HepG2 (cell line): ENCODE measurements around the gene STIP1. TPM values are rescaled to one million over a fixed set of nuclear protein-coding genes. Genes with fewer than 3 reads are reported as not detected.

Source experiments
- ETS1 ChIP-seq: sonication (generic); formaldehyde crosslinking; IDR thresholded peaks from 2 replicates; pipeline ENCODE4 v1.4.0; 2020; ENCODE audit warnings: missing genetic modification reagents
- HDAC1 ChIP-seq: sonication (generic); formaldehyde crosslinking; IDR thresholded peaks from 2 replicates; pipeline ENCODE4 v1.5.1; 2020; ENCODE audit warnings: mild to moderate bottlenecking, missing genetic modification reagents
- HIVEP1 ChIP-seq: sonication (generic); formaldehyde crosslinking; IDR thresholded peaks from 2 replicates; pipeline ENCODE4 v1.4.0; 2020; ENCODE audit warnings: mild to moderate bottlenecking, missing genetic modification reagents
- PLRG1 ChIP-seq: fragments of 450-650 bp; conservative IDR thresholded peaks from 2 replicates; pipeline ENCODE4 v1.6.1; 2016
- POLR2G ChIP-seq: fragments of 200-400 bp; formaldehyde crosslinking; IDR thresholded peaks from 2 replicates; pipeline ENCODE4 v1.6.1; 2018; ENCODE audit warnings: mild to moderate bottlenecking, low read depth, low read length, moderate library complexity
- ZBTB25 ChIP-seq: IDR thresholded peaks from 2 replicates; pipeline ENCODE4 v1.6.1; 2018; ENCODE audit warnings: missing genetic modification reagents
- ZBTB49 ChIP-seq: sonication (generic); formaldehyde crosslinking; IDR thresholded peaks from 2 replicates; pipeline ENCODE4 v1.4.0; 2020; ENCODE audit warnings: missing genetic modification reagents, borderline replicate concordance
- ZKSCAN5 ChIP-seq: sonication (generic); formaldehyde crosslinking; IDR thresholded peaks from 2 replicates; pipeline ENCODE4 v1.5.1; 2020; ENCODE audit warnings: mild to moderate bottlenecking, missing genetic modification reagents
- ZNF441 ChIP-seq: sonication (generic); formaldehyde crosslinking; IDR thresholded peaks from 2 replicates; pipeline ENCODE4 v1.7.0; 2021; ENCODE audit warnings: missing genetic modification reagents, borderline replicate concordance
- ZNF577 ChIP-seq: sonication (generic); formaldehyde crosslinking; IDR thresholded peaks from 2 replicates; pipeline ENCODE4 v1.4.0; 2020; ENCODE audit warnings: mild to moderate bottlenecking, low read depth, missing genetic modification reagents, borderline replicate concordance
- polyA plus RNA-seq, 8 experiments: library from polyadenylated mRNA; depleted of rRNA in 3 of 8; stranded (reverse) in 7 of 8; unstranded in 1 of 8; fragments of >200 nt; fragmentation: Illumina TruSeq in 4 of 8; extraction: Trizol in 4 of 8; gene quantifications; 2 replicates each; pipeline versions ENCODE4 v1.2.1 to v1.2.3, GENCODE V29; 2011 to 2016; ENCODE audit warnings: low read depth in 4 of 8, missing spikeins in 1 of 8, mixed read lengths in 1 of 8; ENCODE audit not compliant: insufficient read depth in 1 of 8
- total RNA-seq, 5 experiments: library from RNA; depleted of rRNA; stranded (reverse); fragments of >200 nt; fragmentation: Illumina TruSeq; extraction: Trizol; gene quantifications; 2 replicates each; pipeline ENCODE4 v1.2.3, GENCODE V29; 2016; ENCODE audit warnings: low read depth in 1 of 5
- TF ChIP-seq, protein P1 (sequence below): sonication (generic); formaldehyde crosslinking; IDR thresholded peaks from 2 replicates; pipeline ENCODE4 v1.4.0; 2020; ENCODE audit warnings: missing genetic modification reagents, mild to moderate bottlenecking, borderline replicate concordance
- TF ChIP-seq, protein P2 (sequence below): IDR thresholded peaks from 2 replicates; pipeline ENCODE4 v1.6.1; 2016; ENCODE audit warnings: low read depth, borderline replicate concordance
- TF ChIP-seq, protein P3 (sequence below): sonication (generic); formaldehyde crosslinking; IDR thresholded peaks from 2 replicates; pipeline ENCODE4 v1.4.0; 2020; ENCODE audit warnings: missing genetic modification reagents, borderline replicate concordance
- TF ChIP-seq, protein P4 (sequence below): sonication (generic); formaldehyde crosslinking; IDR thresholded peaks from 2 replicates; pipeline ENCODE4 v1.8.1; 2023; ENCODE audit warnings: mild to moderate bottlenecking, inconsistent platforms, moderate library complexity, missing genetic modification reagents, borderline replicate concordance

STIP1 gene
- total and polyA plus RNA-seq, 2 of the 13 experiments (the other 11 are each of a cell fraction or from before 2014, with no cell fraction given), result 81.1 to 217 TPM

DNA sequence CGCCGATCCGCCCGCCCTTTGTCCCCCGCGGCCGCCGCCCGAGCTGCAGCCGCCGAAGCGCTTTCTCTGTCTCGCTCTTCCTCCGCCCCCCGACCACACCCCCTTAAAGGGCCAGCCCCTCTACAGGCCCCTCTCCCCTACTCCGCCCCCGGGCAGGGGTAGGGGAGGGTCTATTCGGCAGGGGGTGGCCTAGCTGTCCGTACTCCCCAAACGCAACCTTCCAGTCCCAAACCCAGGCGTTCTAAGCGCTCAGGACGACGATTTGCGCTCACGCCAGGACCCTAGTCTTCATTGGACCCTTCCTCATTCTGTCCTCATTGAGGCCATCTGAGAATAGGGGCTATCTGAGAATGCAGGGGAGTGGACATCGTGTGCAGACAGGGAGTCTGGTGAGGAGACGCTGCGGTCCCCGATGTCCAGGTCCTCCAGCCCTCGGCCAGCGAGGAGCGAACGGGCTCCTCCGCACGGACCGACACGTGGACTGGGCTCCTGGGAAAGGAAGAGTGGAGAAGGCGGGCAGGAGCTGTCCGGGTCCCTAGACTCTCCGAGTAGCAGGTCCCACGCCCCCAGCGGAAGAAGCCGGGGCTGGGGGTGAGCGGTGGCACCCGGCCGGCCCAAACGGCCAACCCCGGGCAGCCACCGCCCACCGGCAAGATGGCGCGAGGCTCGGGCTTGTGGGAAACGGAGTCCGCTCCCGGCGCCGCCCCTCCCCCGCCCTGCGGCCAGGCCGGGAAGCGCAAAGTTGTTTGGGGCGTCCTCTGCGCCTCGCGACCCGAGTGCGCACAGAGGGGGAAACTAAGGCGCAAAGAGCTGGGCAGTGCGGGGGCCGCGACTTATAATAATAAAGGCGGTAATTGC, 61.1 kb downstream of the STIP1 start, which contains the start of gene PPP1R14B (continued):
- TF ChIP-seq, protein P1, sequence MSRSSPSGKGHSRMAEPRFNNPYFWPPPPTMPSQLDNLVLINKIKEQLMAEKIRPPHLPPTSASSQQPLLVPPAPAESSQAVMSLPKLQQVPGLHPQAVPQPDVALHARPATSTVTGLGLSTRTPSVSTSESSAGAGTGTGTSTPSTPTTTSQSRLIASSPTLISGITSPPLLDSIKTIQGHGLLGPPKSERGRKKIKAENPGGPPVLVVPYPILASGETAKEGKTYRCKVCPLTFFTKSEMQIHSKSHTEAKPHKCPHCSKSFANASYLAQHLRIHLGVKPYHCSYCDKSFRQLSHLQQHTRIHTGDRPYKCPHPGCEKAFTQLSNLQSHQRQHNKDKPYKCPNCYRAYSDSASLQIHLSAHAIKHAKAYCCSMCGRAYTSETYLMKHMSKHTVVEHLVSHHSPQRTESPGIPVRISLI (CRISPR knock-in tag), result no peak
- TF ChIP-seq ZKSCAN5 (CRISPR knock-in tag), result no peak
- TF ChIP-seq, protein P2, sequence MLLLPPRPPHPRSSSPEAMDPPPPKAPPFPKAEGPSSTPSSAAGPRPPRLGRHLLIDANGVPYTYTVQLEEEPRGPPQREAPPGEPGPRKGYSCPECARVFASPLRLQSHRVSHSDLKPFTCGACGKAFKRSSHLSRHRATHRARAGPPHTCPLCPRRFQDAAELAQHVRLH (CRISPR knock-in tag), result no peak
- peak; percentile 56; the same call in 1 of the 2 replicates for TF ChIP-seq HDAC1 (CRISPR knock-in tag)
- TF ChIP-seq, protein P3, sequence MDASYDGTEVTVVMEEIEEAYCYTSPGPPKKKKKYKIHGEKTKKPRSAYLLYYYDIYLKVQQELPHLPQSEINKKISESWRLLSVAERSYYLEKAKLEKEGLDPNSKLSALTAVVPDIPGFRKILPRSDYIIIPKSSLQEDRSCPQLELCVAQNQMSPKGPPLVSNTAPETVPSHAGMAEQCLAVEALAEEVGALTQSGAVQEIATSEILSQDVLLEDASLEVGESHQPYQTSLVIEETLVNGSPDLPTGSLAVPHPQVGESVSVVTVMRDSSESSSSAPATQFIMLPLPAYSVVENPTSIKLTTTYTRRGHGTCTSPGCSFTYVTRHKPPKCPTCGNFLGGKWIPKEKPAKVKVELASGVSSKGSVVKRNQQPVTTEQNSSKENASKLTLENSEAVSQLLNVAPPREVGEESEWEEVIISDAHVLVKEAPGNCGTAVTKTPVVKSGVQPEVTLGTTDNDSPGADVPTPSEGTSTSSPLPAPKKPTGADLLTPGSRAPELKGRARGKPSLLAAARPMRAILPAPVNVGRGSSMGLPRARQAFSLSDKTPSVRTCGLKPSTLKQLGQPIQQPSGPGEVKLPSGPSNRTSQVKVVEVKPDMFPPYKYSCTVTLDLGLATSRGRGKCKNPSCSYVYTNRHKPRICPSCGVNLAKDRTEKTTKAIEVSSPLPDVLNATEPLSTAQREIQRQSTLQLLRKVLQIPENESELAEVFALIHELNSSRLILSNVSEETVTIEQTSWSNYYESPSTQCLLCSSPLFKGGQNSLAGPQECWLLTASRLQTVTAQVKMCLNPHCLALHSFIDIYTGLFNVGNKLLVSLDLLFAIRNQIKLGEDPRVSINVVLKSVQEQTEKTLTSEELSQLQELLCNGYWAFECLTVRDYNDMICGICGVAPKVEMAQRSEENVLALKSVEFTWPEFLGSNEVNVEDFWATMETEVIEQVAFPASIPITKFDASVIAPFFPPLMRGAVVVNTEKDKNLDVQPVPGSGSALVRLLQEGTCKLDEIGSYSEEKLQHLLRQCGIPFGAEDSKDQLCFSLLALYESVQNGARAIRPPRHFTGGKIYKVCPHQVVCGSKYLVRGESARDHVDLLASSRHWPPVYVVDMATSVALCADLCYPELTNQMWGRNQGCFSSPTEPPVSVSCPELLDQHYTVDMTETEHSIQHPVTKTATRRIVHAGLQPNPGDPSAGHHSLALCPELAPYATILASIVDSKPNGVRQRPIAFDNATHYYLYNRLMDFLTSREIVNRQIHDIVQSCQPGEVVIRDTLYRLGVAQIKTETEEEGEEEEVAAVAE (CRISPR knock-in tag), result no peak
- no peak for TF ChIP-seq HIVEP1 (CRISPR knock-in tag)
- 0 out of 2 replicates have a peak, but pooled peaks have one; percentile 21 for TF ChIP-seq ETS1 (CRISPR knock-in tag)
- TF ChIP-seq, protein P4, sequence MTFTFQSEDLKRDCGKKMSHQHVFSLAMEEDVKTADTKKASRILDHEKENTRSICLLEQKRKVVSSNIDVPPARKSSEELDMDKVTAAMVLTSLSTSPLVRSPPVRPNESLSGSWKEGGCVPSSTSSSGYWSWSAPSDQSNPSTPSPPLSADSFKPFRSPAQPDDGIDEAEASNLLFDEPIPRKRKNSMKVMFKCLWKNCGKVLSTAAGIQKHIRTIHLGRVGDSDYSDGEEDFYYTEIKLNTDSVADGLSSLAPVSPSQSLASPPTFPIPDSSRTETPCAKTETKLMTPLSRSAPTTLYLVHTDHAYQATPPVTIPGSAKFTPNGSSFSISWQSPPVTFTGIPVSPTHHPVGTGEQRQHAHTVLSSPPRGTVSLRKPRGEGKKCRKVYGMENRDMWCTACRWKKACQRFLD (CRISPR knock-in tag), result no peak
- no peak for TF ChIP-seq PLRG1
- peak; percentile 47; the same call in 1 of the 2 replicates for TF ChIP-seq ZBTB25 (CRISPR knock-in tag)
- no peak for TF ChIP-seq ZNF441 (CRISPR knock-in tag)
- no peak for TF ChIP-seq ZNF577 (CRISPR knock-in tag)
- no peak for TF ChIP-seq ZBTB49 (CRISPR knock-in tag)
- peak; percentile 78 for TF ChIP-seq POLR2G
